AG10803 (cell line): ENCODE data around the gene MAN1A1.

ENCODE experiments used
- DNase-seq: peaks from one replicate; pipeline ENCODE4 v3.0.0; 2010; ENCODE audit warnings: low read depth
- H3K4me3 ChIP-seq: 2 replicates; pipeline ENCODE4 v1.5.1; 2011; ENCODE audit warnings: mild to moderate bottlenecking, low read length, control low read depth
- CTCF ChIP-seq: conservative IDR thresholded peaks from 2 replicates; pipeline ENCODE4 v1.5.1; 2011; ENCODE audit warnings: mild to moderate bottlenecking, low read length, control low read depth, inconsistent platforms

Gene MAN1A1

GRCh38 chr6:119137194-119138072 lies 212.1 kb downstream of the MAN1A1 start:
- TF ChIP-seq CTCF = no peak
- DNase-seq = peak; percentile 60
- H3K4me3 ChIP-seq = no peak overlapping the region

GRCh38 chr6:119134752-119135151 lies 214.8 kb downstream of the MAN1A1 start:
- no peak for DNase-seq
- TF ChIP-seq CTCF = no peak
- no peak overlapping the region for H3K4me3 ChIP-seq

- DNase-seq = no peak
- no peak for TF ChIP-seq CTCF
These were observed 216.2 kb downstream of the MAN1A1 start for GRCh38 chr6:119133400-119133799.

GRCh38 chr6:119132261-119132981 lies 217.1 kb downstream of the MAN1A1 start:
- peak; percentile 64 for DNase-seq
- no peak for TF ChIP-seq CTCF
- H3K4me3 ChIP-seq = no peak overlapping the region

More at GRCh38 chr6:119133400-119133799, 216.2 kb downstream of the MAN1A1 start:
- H3K4me3 ChIP-seq = no peak overlapping the region

GRCh38 chr6:119129968-119130484 lies 219.5 kb downstream of the MAN1A1 start:
- peak; percentile 53 for DNase-seq
- H3K4me3 ChIP-seq = no peak overlapping the region

More at GRCh38 chr6:119129968-119130484, 219.5 kb downstream of the MAN1A1 start:
- no peak for TF ChIP-seq CTCF
